NCI-H2029 treated with DMSO at 0.1 percent for 48 hours (cell line): ENCODE data around the gene MLLT3.

Source experiments
- DNase-seq: peaks from one replicate; lab custom pipeline; 2025; lab: John Stamatoyannopoulos, UW

MLLT3 gene

GRCh38 chr9:20557890-20558565, 64.3 kb downstream of the MLLT3 start:
- no peak for DNase-seq

- DNase-seq: no peak
Observed at GRCh38 chr9:20557285-20557684, 65.0 kb downstream of the MLLT3 start.

GRCh38 chr9:20553558-20554149, 68.6 kb downstream of the MLLT3 start:
- DNase-seq: no peak

- DNase-seq: no peak
Observed at GRCh38 chr9:20552874-20553557, 69.3 kb downstream of the MLLT3 start.

GRCh38 chr9:20551835-20552234, 70.5 kb downstream of the MLLT3 start:
- DNase-seq: no peak

- DNase-seq: no peak
Observed at GRCh38 chr9:20551236-20551635, 71.1 kb downstream of the MLLT3 start.

GRCh38 chr9:20550326-20550725, 72.0 kb downstream of the MLLT3 start:
- no peak for DNase-seq

GRCh38 chr9:20549053-20549452, 73.2 kb downstream of the MLLT3 start:
- DNase-seq: no peak

GRCh38 chr9:20545023-20545622, 77.2 kb downstream of the MLLT3 start:
- DNase-seq: no peak

GRCh38 chr9:20540169-20540863, 82.0 kb downstream of the MLLT3 start:
- DNase-seq: no peak

GRCh38 chr9:20538956-20539355, 83.3 kb downstream of the MLLT3 start:
- DNase-seq: no peak

- DNase-seq: no peak
Observed at GRCh38 chr9:20538092-20538491, 84.2 kb downstream of the MLLT3 start.

- no peak for DNase-seq
Observed at GRCh38 chr9:20537294-20537693, 85.0 kb downstream of the MLLT3 start.

GRCh38 chr9:20532584-20532983, 89.7 kb downstream of the MLLT3 start:
- no peak for DNase-seq

- DNase-seq: no peak
Observed at GRCh38 chr9:20529837-20530236, 92.5 kb downstream of the MLLT3 start.

GRCh38 chr9:20528253-20528652, 94.0 kb downstream of the MLLT3 start:
- DNase-seq: no peak

GRCh38 chr9:20526500-20527319, 95.6 kb downstream of the MLLT3 start:
- DNase-seq: no peak

GRCh38 chr9:20524776-20525175, 97.5 kb downstream of the MLLT3 start:
- no peak for DNase-seq

GRCh38 chr9:20518737-20519136, 103.6 kb downstream of the MLLT3 start:
- no peak for DNase-seq

- no peak for DNase-seq
Observed at GRCh38 chr9:20513126-20513913, 109.0 kb downstream of the MLLT3 start.

GRCh38 chr9:20512636-20513035, 109.7 kb downstream of the MLLT3 start:
- no peak for DNase-seq
